Activated CD4-positive, CD25-positive, alpha-beta regulatory T cell treated with anti-CD3 and anti-CD28 coated beads, Interleukin-2, amount 50 U/mL, for 16 hours (primary cell): ENCODE measurements around the gene DOK4.

ENCODE experiments used
- DNase-seq: peaks from one replicate; pipeline ENCODE4 v3.0.0-alpha.2; 2020; ENCODE audit warnings: low read depth, low spot score

Gene DOK4

DNA sequence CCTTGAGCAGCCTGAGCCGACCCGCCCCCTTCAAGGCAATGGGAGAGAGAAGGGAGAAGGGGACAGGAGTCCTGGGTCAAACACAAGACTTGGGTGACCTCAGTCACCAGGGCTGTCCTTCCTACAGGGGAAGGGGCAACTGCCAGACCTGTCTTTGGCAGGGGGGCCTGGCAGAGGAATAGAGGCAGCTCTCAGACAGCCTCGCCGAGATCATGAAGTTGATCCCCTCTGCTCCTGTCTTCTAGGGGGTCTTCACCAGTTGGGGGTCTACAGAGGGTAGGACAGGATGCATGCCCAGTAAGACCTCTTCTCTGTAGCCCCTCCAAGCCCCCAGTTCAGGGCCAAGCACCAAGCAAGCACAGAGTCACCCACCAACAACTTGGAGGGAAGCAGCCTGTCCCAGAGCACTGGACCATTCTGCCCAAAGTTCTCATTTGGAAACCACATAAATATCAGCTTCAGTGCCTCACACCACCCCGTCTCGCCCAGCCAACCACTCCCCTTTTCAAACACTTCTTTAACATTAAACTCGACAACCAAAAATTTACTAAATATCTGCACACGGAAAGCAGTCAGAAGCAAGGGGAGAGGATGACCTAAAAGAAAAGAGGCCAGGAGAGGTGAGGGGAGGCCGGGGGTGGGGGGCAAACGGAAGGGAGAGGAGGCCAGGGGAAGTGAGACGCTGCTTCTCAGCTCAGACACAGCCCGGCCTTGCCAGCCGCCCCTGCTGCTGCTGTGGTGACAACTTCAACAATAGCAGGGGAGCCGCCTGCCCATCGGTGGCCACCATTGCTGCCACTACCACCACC is 7.7 kb downstream of the DOK4 start:
- DNase-seq, result no peak

DNA sequence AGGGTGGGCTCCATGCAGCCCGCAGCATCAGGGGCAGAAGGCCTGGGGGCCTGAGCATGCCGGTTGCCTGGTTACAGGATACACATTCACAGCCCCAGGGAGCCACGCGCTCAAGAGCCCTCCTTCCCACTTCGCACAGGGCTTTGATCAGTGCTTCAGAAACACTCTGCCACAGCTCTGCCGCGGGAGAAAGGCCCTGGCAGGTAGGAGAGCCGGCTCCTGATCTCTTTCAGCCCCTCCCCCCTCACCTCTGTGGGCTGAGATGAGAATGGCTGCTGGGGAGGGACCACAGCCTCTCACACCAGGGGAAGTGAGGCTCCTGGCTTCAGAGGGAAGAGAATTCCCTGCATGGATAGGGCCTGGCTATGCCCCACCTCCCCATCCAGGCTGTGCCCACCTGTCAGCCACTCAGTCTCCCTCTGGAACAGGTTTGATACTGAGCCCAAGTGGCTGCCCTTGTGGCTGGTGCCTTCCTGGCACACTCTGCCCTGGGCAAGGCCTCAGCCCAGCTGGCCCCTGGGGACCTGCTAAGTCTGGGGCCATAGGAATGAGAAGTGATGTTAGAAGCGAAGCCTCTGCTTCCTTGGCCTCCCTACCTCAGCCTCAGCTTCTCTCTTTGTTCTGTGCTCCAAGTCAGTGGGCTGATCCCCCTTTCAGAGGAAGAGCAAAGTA is 8.6 kb downstream of the DOK4 start:
- DNase-seq, result no peak

GRCh38 chr16:57476546-57477410 is 9.5 kb downstream of the DOK4 start:
- no peak for DNase-seq

DNA sequence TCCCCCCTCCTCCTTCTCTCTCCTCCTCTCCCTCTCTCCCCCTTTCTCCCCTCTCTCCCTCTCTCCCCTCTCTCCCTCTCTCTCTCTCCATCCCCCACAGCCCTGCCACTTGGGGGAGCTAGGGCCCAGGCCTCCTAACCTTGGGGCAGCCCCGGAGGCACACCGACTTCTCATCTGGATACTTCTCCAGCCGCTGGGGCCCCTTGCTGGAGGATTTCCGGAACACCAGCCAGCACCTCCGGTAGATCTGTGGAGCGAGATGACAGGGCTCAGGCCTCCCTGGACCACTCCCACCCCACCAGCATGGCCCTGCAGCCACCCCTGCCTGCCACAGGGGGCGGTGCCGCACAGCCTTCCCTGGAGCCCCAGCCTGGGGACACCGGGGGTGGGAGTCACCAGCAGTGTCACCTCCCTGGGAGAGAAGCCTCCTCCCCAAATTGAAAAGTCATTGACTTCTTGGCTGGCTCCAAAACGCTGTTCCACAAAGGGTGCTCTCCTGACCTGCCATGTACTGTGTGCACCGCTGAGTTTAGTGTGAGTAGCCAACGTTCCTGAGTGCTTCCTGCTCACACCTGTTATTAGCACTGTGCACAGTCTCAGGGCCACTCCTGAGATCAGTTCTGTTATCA is 10.5 kb downstream of the DOK4 start:
- DNase-seq, result peak; percentile 43

- DNase-seq, result no peak
Observed at GRCh38 chr16:57474671-57475661, 11.3 kb downstream of the DOK4 start.

- DNase-seq, result no peak
Observed at GRCh38 chr16:57473906-57474305, 12.4 kb downstream of the DOK4 start.

DNA sequence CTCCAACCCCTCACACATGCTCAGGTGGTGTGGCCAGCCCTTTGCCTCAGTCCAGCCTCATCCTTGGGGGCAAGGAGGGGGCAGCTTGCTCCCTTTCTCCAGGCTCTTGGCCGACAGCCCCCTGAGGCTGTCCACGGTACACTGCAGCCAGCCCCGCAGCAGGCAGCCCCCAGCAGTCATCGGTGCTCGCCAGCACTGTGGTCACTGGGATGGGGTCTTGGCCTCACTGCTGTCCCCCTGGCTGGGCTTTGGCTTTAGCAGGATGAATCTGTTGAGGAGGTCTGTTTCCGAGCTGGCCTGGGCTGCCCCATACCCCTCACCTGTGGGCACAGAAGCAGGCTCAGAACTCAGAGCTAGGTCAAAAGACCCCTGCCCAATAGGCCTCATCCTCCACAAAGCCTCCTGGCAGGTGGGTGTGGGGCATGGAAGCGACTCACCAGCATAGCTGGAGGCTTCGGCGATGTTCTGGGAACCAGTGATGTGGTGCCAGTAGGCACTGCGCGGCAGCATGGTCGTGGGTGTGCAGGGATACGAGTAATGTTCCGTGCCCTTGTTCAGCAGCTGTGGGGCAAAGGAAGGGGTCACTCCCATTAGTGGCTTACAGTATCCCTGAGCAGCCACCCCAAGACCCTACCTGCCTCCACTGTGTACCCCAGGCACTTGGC is 13.0 kb downstream of the DOK4 start:
- DNase-seq, result no peak

DNA sequence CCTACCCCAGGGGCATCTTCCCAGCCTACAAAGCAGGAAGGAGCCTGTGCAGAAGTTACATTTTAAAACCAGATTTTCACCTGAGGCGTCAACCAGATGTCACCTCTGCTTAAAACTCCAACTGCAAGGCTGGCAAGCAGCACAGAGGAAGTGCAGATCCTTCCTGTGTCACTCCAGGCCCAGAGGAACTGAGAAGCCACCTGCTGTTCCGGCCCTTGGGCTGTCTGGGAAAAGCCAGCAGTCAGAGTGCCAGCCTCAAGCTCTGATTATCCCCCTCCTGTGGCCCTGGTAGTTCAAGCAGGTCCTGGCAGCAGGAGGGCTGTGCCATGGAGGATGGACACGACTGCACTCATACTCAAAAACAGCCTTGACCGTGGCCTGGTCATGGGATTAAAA is 13.6 kb downstream of the DOK4 start:
- DNase-seq, result no peak

DNA sequence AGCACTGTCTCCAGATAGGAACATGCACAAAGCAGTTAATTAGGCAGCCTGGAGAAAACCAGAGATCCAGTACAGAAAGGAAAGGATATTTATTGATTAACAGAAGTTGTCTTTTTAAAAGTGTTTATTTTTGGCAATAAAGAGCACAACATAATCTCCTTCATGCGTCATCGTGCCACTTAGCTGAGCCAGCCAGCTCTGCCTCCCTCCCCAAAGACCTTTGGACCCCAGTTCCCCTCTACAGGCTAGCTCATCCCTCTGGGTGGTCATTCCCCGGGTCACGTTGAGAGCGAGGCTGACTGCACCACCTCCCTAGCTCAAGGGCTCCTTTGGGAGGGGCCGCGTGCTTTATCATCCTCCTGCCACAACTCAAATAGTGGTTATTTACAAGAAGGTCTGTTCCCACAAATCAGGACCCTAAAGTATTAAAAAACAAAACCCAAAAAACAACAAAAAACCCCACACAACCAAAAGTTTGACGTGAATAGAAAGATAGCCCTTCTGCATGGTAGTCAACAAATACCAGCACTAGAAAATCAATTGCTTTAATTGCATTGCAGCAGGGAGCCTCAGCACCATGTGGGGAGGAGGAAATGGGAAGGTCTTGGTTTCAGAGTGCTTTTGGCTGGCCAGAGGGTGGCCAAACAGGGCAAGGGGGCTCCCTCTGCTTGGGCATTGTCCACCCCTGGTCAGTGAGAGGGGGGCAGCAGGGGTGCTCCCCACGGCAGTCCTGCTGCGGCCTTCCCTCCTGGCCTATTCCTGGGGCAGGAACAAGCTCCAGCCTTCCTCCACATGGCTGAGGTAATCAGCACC is 14.2 kb downstream of the DOK4 start:
- no peak for DNase-seq

- DNase-seq, result no peak
Observed at GRCh38 chr16:57471209-57471608, 15.1 kb downstream of the DOK4 start.

DNA sequence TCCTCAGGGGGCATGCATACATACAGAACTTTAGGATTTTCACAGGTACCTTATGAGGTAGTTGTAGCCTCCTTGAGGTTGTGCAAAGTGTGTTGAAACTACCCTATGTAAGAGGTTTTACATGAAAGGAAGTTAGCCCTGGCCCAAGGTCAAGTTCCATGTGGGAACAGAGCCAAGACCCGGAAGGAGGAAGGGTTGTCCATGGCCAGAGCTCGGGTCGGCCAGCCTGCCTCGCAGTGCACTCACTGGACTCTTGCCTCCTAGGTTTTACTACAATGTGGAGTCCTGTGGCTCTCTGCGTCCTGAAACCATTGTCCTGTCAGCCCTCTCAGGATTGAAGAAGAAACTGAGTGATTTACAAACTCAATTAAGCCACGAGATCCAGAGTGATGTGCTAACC is 15.6 kb downstream of the DOK4 start:
- DNase-seq, result no peak

GRCh38 chr16:57469917-57470470 is 16.3 kb downstream of the DOK4 start:
- no peak for DNase-seq

GRCh38 chr16:57469046-57469445 is 17.2 kb downstream of the DOK4 start:
- DNase-seq, result no peak

- no peak for DNase-seq
Observed at GRCh38 chr16:57468346-57468745, 17.9 kb downstream of the DOK4 start.

- no peak for DNase-seq
Observed at GRCh38 chr16:57464523-57464922, 21.8 kb downstream of the DOK4 start.

GRCh38 chr16:57462978-57463362 is 23.3 kb downstream of the DOK4 start:
- no peak for DNase-seq

DNA sequence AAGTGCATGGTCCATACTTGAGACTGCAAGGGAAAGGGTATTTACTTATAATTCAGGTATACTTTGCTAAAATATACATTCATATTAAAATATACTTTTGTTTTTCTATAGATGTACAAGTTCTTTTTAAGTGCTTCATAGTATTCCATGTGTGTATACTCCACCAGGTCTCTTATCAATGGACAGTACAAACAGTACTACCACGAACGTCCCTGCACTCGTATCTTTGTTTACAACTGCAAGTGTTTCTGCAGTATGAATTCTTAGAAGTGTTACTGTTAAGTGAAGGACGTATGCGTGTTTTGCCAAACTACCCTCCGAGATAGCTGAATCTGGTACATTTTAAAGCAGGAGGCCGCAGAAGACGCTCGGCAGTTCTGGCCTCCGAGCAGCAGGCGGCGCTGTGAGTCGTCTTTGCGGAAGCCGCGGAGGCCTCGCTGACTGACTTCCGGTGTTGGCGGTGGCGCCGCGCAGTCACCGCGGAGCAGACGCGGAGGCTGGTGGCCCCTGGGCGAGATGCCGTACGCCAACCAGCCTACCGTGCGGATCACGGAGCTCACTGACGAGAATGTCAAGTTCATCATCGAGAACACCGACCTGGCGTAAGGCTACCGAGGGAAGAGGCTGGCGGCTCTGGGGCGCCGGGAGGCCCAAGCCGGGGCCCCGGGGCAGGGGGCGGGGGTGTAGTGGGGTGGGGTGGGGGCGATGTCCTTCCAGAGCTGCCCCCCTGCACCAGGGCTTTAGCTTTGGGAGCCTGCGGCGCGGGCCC is 23.9 kb downstream of the DOK4 start, which contains the start of gene POLR2C:
POLR2C (plus strand) TSS at position 471 of the 769 bp plus-strand sequence; CDS start at position 517, 46 bp downstream.
- peak; percentile 89 for DNase-seq

GRCh38 chr16:57452021-57452420 is 34.3 kb downstream of the DOK4 start:
- DNase-seq, result no peak
